BJ (cell line): ENCODE data around the gene HS2ST1. TPM values are rescaled to one million over a fixed set of nuclear protein-coding genes. Genes with fewer than 3 reads are reported as not detected.

Experiments
- CTCF ChIA-PET: fragments of 350-600 bp; formaldehyde crosslinking; extraction: SDS; loops from one replicate; lab custom pipeline; 2021; ENCODE audit warnings: antibody characterized with exemption, inconsistent platforms; lab: Yijun Ruan, JAX
- POLR2A ChIA-PET: fragments of 300-600 bp; sonication (Branson Sonifier 250); formaldehyde crosslinking; extraction: SDS; loops from one replicate; lab custom pipeline; 2021; ENCODE audit warnings: antibody characterized with exemption; lab: Charles Lee
- DNase-seq: peaks from one replicate; pipeline ENCODE4 v3.0.0-alpha.2; 2011; ENCODE audit warnings: low read depth
- H3K27me3 ChIP-seq: 2 replicates; pipeline ENCODE4 v1.6.0; 2011; ENCODE audit warnings: low read length; ENCODE audit not compliant: control insufficient read depth, insufficient read depth
- H3K36me3 ChIP-seq: 2 replicates; pipeline ENCODE4 v1.5.1; 2011; ENCODE audit warnings: low read length; ENCODE audit not compliant: control insufficient read depth, insufficient read depth
- H3K4me3 ChIP-seq: 2 replicates; pipeline ENCODE4 v1.5.1; 2011; ENCODE audit warnings: low read depth, mild to moderate bottlenecking, control low read depth, low read length
- CTCF ChIP-seq: IDR thresholded peaks from 2 replicates; pipeline ENCODE4 v1.5.1; 2011; ENCODE audit warnings: low read depth, mild to moderate bottlenecking, control low read depth, inconsistent platforms, low read length, moderate library complexity; ENCODE audit not compliant: insufficient read depth
- polyA plus RNA-seq: library from polyadenylated mRNA; depleted of rRNA; stranded (reverse); fragments of >200 nt; gene quantifications from 2 replicates; pipeline ENCODE4 v1.2.3, GENCODE V29; 2011

Gene HS2ST1
- polyA plus RNA-seq, 1 experiment: 5.3 TPM

- CTCF ChIA-PET: no interaction called here
- Histone ChIP-seq H3K27me3 (no peaks in the 10 kb centered on the region), H3K36me3 (no peaks in the 10 kb centered on the region), H3K4me3 (no peak overlapping the region)
- POLR2A ChIA-PET: no interaction called here
- no peak for DNase-seq
- no peak for TF ChIP-seq CTCF
Observed at GRCh38 chr1:87119541-87120140, 205.2 kb downstream of the HS2ST1 start.

GRCh38 chr1:87120779-87121178 is 206.3 kb downstream of the HS2ST1 start:
- POLR2A ChIA-PET: no interaction called here
- CTCF ChIA-PET: interaction anchor here (0.7 to 1.0 kb wide), 2 partner anchors 9 to 11 kb away, joined by 3 to 4 read pairs; no protein-coding TSS in a partner anchor
- 0 out of 2 replicates have a peak, but pooled peaks have one; percentile 4 for TF ChIP-seq CTCF
- no peak for DNase-seq
- H3K36me3 ChIP-seq: no peaks in the 10 kb centered on the region
- no peak overlapping the region for H3K4me3 ChIP-seq
- H3K27me3 ChIP-seq: no peaks in the 10 kb centered on the region

- ChIA-PET CTCF (interaction anchor here (0.7 to 1.6 kb wide), 3 partner anchors 8 to 171 kb away, joined by 3 to 4 read pairs (median 4); no protein-coding TSS in a partner anchor), POLR2A (no interaction called here)
- DNase-seq: no peak
- TF ChIP-seq CTCF: no peak
- Histone ChIP-seq H3K4me3 (no peak overlapping the region), H3K27me3 (no peaks in the 10 kb centered on the region), H3K36me3 (no peaks in the 10 kb centered on the region)
Observed at GRCh38 chr1:87121711-87122163, 207.3 kb downstream of the HS2ST1 start.

- ChIA-PET POLR2A (no interaction called here), CTCF (interaction anchor here (0.7 to 1.6 kb wide), 3 partner anchors 9 to 170 kb away, joined by 3 to 4 read pairs (median 3); no protein-coding TSS in a partner anchor)
- Histone ChIP-seq H3K4me3 (no peak overlapping the region), H3K36me3 (no peaks in the 10 kb centered on the region), H3K27me3 (no peaks in the 10 kb centered on the region)
- no peak for TF ChIP-seq CTCF
- DNase-seq: no peak
Observed at GRCh38 chr1:87122243-87122642, 207.8 kb downstream of the HS2ST1 start.

GRCh38 chr1:87123610-87124009 is 209.2 kb downstream of the HS2ST1 start:
- POLR2A ChIA-PET: no interaction called here
- no peak for DNase-seq
- no peak overlapping the region for H3K4me3 ChIP-seq
- no peaks in the 10 kb centered on the region for H3K36me3 ChIP-seq
- H3K27me3 ChIP-seq: no peaks in the 10 kb centered on the region; the same call in none of the 2 replicates
- no peak for TF ChIP-seq CTCF
- CTCF ChIA-PET: interaction anchor here (0.6 kb wide), 1 partner anchor 170 kb away, joined by 3 read pairs; no protein-coding TSS in a partner anchor
